GM13977 (cell line): ENCODE results near the gene GPATCH4.
"Not testable (repeated sequence)": the region's sequence is repeated elsewhere in the genome, so short reads cannot be mapped to it uniquely, and the experiment has no call there.

ENCODE experiments used
- DNase-seq: peaks from one replicate; pipeline ENCODE4 v3.0.0; 2012; ENCODE audit warnings: low spot score
- CTCF ChIP-seq: IDR thresholded peaks from 2 replicates; pipeline ENCODE4 v1.5.1; 2012; ENCODE audit warnings: mild to moderate bottlenecking, control low read depth; ENCODE audit not compliant: insufficient read depth; ENCODE audit errors: extremely low read depth, missing control alignments
- in situ Hi-C: fragments of 300-500 bp; cut with MboI; formaldehyde crosslinking; loops from one replicate; pipeline ENCODE4 v1.12.0; 2022; ENCODE audit warnings: low sequenced_read_pairs, low pct_unique_long_range_greater_than_20kb, mixed read lengths, inconsistent platforms; ENCODE audit not compliant: unreplicated experiment

The GPATCH4 gene

DNA sequence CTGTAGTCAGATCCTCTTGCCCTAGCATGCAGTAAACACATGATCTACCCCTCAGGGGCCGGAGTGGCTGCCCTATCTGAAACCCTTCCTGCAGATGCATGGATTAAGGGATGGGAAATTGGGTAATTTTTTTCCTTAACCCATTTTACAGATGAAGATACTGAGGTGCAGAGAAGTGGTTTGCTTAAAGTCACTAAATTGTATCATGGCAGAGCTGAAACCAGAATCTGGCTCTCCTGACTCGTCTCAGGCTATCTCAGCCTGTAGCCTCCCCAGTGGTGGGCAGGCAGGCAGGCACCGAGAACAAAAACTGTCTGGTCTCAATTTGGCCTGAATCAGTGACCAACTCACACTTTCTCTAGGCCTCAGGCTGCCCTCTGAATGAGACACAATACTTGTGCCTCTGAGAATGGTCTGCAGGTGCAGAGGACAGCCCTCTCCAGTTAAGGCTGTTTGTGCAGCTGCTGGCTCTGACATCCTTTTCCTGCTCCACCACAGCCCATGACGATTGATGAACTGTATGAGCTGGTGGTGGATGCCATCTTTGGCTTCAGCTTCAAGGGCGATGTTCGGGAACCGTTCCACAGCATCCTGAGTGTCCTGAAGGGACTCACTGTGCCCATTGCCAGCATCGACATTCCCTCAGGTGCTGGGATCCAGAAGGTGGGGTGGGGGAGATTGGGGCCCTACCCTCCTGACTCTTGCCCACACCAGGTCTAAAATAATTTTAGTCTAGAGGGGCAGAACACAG, 8.2 kb downstream of the GPATCH4 start:
- TF ChIP-seq CTCF = no peak
- DNase-seq = no peak
- in situ Hi-C loops = no loop called here

GRCh38 chr1:156592158-156592909, 8.9 kb downstream of the GPATCH4 start:
- TF ChIP-seq CTCF = no peak
- DNase-seq = no peak
- in situ Hi-C loops = no loop called here

DNA sequence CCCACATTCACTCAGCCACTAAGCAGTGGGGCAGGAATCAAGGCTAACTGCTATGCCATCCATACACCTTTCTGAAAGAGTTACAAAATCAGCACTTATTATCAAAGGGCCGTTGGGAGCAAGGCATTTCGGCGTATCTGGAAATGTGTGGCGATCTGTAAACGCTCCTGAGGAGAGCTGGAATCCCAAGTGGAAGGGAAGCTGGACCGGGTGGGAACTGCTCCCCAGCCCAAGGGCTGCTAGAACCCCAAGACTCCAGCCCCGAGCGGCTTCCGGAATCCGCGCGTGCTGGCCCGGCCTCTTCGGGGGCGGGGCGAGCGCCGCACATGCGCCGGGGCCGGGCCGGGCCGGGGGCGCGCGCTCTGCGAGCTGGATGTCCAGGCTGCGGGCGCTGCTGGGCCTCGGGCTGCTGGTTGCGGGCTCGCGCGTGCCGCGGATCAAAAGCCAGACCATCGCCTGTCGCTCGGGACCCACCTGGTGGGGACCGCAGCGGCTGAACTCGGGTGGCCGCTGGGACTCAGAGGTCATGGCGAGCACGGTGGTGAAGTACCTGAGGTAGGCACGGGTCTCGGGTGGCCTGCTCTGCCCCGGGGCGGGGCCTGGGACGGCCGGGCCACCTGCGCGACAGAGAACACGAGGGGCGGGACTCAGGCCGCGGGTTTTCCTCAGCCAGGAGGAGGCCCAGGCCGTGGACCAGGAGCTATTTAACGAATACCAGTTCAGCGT, 9.7 kb downstream of the GPATCH4 start, which contains the start of gene NAXE:
Gene NAXE, plus strand, starts transcription at position 345 of the 726 bp plus-strand sequence. Its CDS starts 29 bp downstream, at position 374.
- TF ChIP-seq CTCF = no peak
- in situ Hi-C loops = no loop called here
- peak; percentile 89 for DNase-seq

DNA sequence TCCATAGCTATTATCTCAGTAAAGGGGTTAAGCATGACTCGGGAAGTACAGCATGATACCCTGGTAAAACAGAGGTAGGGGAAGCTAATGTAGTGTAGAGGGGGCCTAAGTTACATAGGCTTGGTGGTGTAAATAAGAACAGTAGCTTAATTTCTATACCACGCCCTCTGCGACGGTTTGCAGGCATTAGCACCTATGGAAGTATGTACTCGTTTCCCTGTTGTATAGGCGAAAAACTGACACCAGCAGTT, 10.2 kb downstream of the GPATCH4 start:
- in situ Hi-C loops = no loop called here
- DNase-seq = no peak
- TF ChIP-seq CTCF = no peak

DNA sequence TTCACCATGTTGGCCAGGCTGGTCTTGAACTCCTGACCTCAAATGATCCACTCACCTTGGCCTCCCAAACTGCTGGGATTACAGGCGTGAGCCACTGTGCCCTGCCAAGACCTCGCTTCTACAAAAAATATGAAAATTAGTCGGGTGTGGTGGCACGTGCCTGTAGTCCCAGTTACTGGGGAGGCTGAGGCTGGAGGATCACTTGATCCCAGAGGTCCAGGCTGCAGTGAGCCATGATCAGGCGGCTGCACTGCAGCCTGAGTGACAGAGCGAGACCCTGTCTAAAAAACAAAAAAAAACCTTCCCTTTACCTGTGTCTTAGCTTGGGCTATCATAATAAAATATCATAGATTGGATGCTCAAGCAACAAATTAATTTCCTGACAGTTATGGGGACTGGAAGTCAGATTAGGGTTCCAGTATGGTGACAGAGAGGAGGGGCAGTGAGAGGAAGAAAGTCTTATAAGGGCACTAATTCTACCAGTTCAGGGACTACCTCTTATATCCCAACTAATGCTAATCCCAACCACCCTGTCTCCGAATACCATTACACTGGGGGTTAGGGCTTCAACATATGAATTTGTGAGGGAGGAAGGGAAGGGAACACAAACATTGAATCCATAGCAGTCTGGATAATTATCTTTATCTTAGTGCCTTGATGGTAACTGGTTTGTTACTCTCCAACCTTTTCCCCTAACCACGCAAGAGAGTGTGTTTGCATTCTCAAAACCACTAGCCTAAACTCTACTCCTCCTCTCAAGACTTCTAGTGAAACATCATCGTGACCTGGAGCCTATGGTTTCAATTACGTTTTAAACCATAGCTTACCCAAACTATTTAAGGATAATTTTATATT, 10.7 kb downstream of the GPATCH4 start:
- DNase-seq = no peak
- no peak for TF ChIP-seq CTCF
- in situ Hi-C loops = no loop called here

DNA sequence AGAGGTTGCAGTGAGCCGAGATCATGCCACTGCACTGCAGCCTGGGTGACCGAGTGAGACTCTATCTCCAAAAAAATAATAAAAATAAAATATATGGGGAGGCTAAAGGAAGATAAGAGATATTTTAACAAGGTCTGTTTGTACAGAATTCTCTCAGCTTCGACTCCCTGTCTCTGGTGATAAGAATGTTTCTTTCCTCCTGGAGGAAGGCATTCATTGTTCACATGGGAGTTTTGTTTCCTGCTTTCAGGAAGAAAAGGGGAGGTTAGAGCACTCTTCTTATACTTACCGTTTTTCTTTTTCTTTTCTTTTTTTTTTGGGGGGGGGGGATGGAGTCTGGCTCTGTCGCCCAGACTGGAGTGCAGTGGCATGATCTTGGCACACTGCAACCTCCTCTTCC, 11.7 kb downstream of the GPATCH4 start:
- no peak for DNase-seq
- in situ Hi-C loops = no loop called here
- no peak for TF ChIP-seq CTCF

DNA sequence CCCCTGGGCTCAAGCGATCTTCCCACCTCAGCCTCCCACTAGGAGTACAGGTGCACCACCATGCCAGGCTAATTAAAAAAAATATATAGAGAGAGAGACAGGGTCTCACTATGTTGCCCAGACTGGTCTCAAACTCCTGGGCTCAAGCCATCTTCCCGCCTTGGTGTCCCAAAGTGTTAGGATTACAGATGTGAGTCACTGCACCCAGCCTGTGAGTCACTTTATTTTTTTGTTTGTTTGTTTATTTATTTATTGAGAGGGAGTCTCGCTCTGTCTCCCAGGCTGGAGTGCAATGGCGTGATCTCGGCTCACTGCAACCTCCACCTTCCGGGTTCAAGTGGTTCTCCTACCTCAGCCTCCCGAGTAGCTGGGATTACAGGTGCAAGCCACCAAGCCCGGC, 13.4 kb downstream of the GPATCH4 start:
- in situ Hi-C loops, DNase-seq: not testable (repeated sequence)
